MM.1S (cell line): ENCODE results near the gene ATP13A5.

ENCODE experiments used
- CTCF ChIP-seq: fragments of 300-600 bp; sonication (generic); IDR thresholded peaks from 2 replicates; pipeline ENCODE4 v1.5.1; 2016; ENCODE audit warnings: antibody characterized with exemption, low read length, mixed read lengths
- EZH2 ChIP-seq: fragments of 300-600 bp; sonication (generic); optimal IDR thresholded peaks from 2 replicates; pipeline ENCODE3; 2017; ENCODE audit warnings: low read depth, mild to moderate bottlenecking, antibody characterized with exemption, low read length, mixed read lengths
- EZH2phosphoT487 ChIP-seq: fragments of 300-600 bp; sonication (generic); IDR thresholded peaks from 2 replicates; pipeline ENCODE4 v1.6.1; 2018; ENCODE audit warnings: antibody characterized with exemption, low read length

GRCh38 chr3:193400304-193400703 lies 21.8 kb upstream of the ATP13A5 start:
- TF ChIP-seq CTCF: no peak
- TF ChIP-seq EZH2phosphoT487: no peak
- no peak for TF ChIP-seq EZH2
